Activated CD4-positive, alpha-beta memory T cell treated with anti-CD3 and anti-CD28 coated beads for 36 hours (primary cell): Measurements from ENCODE around the gene FANCL. TPM values are rescaled to one million over a fixed set of nuclear protein-coding genes. Genes with fewer than 3 reads are reported as not detected.

ENCODE experiments used
- total RNA-seq, 2 experiments: library from RNA; stranded (reverse); gene quantifications; one replicate each; pipeline ENCODE4 v1.2.3, GENCODE V29; 2021

FANCL gene
- total RNA-seq, 2 experiments from 2014 or later = 24.2 to 27.9 TPM

Other genes with a start within 250 kb of the FANCL start
- 10 to 100 TPM; 23.3 to 26.3 TPM for gene VRK2, start 194.5 kb downstream of the FANCL start, total RNA-seq